GM12872 (cell line): ENCODE results near the gene CCDC182.

Experiments
- TF ChIP-seq, protein P1 (sequence below): IDR thresholded peaks from 3 replicates; pipeline ENCODE4 v1.5.1; 2011; ENCODE audit warnings: low read depth, mild to moderate bottlenecking, low read length, moderate library complexity; ENCODE audit not compliant: insufficient read depth

Gene CCDC182

DNA sequence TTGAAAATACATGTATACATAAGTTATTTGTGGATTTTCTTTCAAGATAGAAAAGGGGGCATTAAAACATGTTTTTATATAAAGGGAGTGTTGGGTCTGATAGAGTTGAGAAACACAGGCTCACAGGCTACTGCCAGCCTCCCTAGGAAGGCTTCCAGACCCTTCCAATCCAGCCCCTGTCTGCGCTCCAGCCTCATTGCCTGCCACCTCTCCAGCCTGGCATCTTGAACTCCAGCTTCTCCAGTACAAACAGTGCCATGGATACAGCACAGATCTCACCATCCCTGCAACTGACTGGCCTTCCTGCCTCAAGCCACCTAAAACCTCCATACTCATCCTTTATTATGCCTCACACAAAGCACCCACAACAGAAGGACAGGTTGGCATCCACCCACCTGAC, 40.7 kb downstream of the CCDC182 start:
- TF ChIP-seq, protein P1, sequence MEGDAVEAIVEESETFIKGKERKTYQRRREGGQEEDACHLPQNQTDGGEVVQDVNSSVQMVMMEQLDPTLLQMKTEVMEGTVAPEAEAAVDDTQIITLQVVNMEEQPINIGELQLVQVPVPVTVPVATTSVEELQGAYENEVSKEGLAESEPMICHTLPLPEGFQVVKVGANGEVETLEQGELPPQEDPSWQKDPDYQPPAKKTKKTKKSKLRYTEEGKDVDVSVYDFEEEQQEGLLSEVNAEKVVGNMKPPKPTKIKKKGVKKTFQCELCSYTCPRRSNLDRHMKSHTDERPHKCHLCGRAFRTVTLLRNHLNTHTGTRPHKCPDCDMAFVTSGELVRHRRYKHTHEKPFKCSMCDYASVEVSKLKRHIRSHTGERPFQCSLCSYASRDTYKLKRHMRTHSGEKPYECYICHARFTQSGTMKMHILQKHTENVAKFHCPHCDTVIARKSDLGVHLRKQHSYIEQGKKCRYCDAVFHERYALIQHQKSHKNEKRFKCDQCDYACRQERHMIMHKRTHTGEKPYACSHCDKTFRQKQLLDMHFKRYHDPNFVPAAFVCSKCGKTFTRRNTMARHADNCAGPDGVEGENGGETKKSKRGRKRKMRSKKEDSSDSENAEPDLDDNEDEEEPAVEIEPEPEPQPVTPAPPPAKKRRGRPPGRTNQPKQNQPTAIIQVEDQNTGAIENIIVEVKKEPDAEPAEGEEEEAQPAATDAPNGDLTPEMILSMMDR = no peak

DNA sequence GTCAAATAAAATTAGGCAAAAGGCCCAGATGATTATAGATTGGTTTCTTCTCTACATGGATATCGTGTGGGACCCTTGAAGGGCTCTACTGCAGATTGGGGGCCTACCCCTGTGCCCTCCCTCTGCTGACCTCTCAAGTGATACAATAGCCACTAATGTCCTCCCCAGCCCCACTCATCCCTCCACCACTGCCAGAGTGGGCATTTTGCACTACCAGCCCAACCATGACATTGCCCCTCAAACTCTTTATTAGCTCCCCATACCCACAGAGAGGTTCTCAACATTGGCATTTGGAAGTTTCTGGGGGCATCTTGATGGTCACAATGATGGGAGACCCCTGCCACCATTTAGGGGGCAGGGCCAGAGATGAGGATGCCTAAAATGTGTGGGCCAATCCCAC, 41.8 kb downstream of the CCDC182 start:
- TF ChIP-seq, protein P1 = no peak

DNA sequence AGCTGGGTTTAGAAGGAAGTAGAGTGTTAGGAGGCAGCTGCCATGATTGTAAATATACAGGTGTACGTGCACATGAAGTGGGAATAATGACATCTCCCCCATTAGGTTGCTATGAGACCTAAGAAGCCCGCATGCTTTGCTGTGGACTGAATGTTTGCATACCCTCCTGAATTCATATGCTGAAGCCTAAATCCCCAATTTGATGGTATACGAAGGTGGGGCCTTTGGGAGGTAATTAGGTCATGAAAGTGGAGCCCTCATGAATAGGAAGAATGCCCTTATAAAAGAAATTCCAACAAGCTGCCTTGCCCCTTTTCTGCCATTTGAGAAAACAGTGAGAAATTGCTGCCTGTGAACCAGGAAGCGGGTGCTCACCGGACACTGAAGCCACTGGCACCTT, 44.0 kb downstream of the CCDC182 start:
- TF ChIP-seq, protein P1 = no peak

DNA sequence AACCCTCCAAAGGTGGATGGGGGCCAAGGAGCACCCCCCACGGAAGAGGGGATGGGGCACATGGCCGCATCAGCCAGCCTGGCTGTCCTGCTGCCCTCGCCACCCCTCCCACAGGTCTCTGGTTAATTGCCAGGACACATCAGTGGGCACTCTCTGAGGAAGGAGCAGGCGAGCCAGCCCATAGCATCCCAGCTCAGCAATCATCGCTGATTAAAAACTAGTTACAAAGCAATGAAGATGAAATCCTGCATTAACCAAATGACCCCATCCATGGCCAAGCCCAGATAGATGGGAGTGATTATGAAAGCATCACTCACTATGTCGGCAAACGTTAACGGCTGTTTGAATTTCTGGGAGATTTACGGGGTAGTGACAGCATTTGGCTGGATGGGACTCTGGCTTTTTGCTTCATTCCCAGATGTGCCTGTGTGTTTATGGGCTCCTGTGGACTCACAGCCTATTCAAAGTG, 45.3 kb downstream of the CCDC182 start:
- TF ChIP-seq, protein P1 = no peak

DNA sequence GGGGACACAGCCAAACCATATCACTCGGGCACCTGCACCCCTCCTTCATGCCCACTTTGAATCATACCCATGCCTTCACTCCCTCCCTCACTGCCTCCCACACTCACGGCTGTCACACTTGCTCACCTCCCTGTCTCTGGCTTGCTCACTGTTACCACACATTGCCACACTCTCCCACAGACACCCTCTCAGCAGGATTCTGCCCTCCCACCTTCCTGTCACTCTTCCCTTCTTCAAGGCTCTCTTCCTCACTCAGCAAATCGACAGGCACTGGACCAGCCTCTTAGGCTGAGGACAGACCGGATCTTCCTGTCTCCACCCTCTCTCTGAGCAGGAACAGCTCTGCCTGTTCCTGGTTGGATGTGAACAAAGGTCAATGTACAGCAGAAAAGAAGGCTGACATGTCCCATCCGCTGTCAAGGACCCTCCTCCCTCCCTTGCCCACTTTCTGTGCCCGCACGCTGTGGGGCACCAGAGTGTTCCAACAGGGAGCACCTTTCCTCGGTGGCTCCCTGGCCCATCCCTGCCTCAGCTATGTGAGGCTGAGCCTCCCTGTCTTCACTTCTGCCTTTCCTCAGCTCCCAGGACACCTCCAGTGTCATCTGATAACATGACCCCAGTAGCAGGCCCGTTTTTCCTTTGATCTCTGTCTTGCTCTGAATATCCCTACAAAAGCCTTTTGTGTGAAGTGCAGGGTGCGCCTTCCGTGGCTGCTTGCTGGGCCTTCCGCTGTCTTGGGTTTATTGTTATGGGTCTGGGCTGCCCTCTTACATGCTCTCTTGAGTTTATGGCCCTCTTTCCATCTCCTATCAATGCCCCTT, 47.0 kb downstream of the CCDC182 start:
- TF ChIP-seq, protein P1 = no peak

DNA sequence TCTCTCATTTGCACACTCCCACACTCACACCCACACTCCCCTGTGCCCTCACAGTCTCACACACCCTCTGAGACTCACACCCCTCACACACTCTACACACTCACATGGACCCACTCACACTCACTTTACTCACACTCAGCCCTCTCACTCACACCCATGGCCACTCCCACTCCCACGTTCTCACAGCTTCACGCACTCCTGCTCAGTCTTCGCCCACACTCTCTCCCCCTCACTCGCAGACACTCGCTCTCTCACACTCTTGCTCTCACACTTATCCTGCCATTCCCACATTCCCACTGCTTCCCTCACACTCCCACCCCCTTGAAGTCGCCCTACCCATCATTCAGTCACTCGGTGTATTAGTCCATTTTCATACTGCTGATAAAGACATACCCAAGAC, 47.9 kb downstream of the CCDC182 start:
- TF ChIP-seq, protein P1 = no peak

DNA sequence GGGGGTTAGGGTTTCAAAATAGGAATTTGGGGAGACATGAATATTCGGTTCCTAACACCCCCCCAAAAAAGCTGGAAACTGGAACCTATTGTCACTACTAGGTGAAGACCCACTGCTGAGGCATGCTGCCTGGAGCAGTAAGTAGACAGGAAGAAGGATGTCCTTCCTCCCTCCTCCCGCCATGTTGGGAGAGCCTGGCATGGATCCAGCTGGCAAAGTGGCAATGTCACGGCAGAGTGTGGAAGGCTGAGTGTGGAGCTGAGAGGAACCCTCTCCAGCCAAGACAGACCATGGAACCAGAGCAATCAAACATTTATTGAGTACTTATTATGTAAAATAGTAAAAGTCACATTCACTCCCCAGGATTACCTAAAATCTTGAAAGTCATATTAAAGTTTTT, 49.0 kb downstream of the CCDC182 start:
- TF ChIP-seq, protein P1 = no peak
